ENCODE measurements around the gene SFMBT2.

- TF ChIP-seq, protein P1, sequence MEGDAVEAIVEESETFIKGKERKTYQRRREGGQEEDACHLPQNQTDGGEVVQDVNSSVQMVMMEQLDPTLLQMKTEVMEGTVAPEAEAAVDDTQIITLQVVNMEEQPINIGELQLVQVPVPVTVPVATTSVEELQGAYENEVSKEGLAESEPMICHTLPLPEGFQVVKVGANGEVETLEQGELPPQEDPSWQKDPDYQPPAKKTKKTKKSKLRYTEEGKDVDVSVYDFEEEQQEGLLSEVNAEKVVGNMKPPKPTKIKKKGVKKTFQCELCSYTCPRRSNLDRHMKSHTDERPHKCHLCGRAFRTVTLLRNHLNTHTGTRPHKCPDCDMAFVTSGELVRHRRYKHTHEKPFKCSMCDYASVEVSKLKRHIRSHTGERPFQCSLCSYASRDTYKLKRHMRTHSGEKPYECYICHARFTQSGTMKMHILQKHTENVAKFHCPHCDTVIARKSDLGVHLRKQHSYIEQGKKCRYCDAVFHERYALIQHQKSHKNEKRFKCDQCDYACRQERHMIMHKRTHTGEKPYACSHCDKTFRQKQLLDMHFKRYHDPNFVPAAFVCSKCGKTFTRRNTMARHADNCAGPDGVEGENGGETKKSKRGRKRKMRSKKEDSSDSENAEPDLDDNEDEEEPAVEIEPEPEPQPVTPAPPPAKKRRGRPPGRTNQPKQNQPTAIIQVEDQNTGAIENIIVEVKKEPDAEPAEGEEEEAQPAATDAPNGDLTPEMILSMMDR (IDR thresholded peaks at IDR 0.05) = no peak
- no peak for TF ChIP-seq ZFX (IDR thresholded peaks at IDR 0.05; ENCODE audit: borderline replicate concordance)
These were observed 7.0 kb upstream of the SFMBT2 start for GRCh38 chr10:7417807-7418206.
